T-helper 1 cell treated with Interleukin-12 subunit alpha and Interleukin-12 subunit beta and Interleukin-4 antibody, amounts not matched to agents 30 μg/mL and 1 μg/mL, for 36 hours (primary cell): ENCODE results near the gene SIM1.
A peak's percentile ranks its signal among the peaks of the same experiment; 100 is the strongest.

Experiments used
- H3K27ac Mint-ChIP-seq: one replicate; pipeline ENCODE4 v1.8.0; 2021; ENCODE audit warnings: mild to moderate bottlenecking, mixed read lengths
- H3K27me3 Mint-ChIP-seq: one replicate; pipeline ENCODE4 v1.8.0; 2021; ENCODE audit warnings: low read depth, mixed read lengths
- H3K36me3 Mint-ChIP-seq: one replicate; pipeline ENCODE4 v1.8.0; 2021; ENCODE audit warnings: low read depth, mixed read lengths
- H3K4me1 Mint-ChIP-seq: one replicate; pipeline ENCODE4 v1.8.0; 2021; ENCODE audit warnings: low read depth, mixed read lengths
- H3K4me3 Mint-ChIP-seq: one replicate; pipeline ENCODE4 v1.8.0; 2021; ENCODE audit warnings: mild to moderate bottlenecking, moderate library complexity, mixed read lengths
- H3K9me3 Mint-ChIP-seq: one replicate; pipeline ENCODE4 v1.8.0; 2021; ENCODE audit warnings: mixed read lengths

SIM1 gene

GRCh38 chr6:100454551-100455229 lies 10.0 kb downstream of the SIM1 start:
- Mint-ChIP-seq H3K27ac (peak overlapping the region; percentile 72), H3K4me1 (peaks cover 1% of the 10 kb centered on the region), H3K9me3 (peaks cover 13% of the 10 kb centered on the region), H3K36me3 (peaks cover 5% of the 10 kb centered on the region), H3K27me3 (no peaks in the 10 kb centered on the region), H3K4me3 (no peak overlapping the region)

GRCh38 chr6:100453701-100454521 lies 10.8 kb downstream of the SIM1 start:
- H3K27me3 Mint-ChIP-seq = no peaks in the 10 kb centered on the region
- no peak overlapping the region for H3K4me3 Mint-ChIP-seq
- peaks cover 5% of the 10 kb centered on the region for H3K36me3 Mint-ChIP-seq
- H3K4me1 Mint-ChIP-seq = peaks cover 1% of the 10 kb centered on the region
- H3K9me3 Mint-ChIP-seq = peaks cover 13% of the 10 kb centered on the region
- H3K27ac Mint-ChIP-seq = peak overlapping the region; percentile 29

GRCh38 chr6:100452998-100453397 lies 11.7 kb downstream of the SIM1 start:
- H3K36me3 Mint-ChIP-seq = peaks cover 5% of the 10 kb centered on the region
- H3K9me3 Mint-ChIP-seq = peaks cover 13% of the 10 kb centered on the region
- peaks cover 1% of the 10 kb centered on the region for H3K4me1 Mint-ChIP-seq
- no peaks in the 10 kb centered on the region for H3K27me3 Mint-ChIP-seq
- H3K27ac Mint-ChIP-seq = no peak overlapping the region
- H3K4me3 Mint-ChIP-seq = no peak overlapping the region

- Mint-ChIP-seq H3K27ac (no peak overlapping the region), H3K4me3 (no peak overlapping the region), H3K4me1 (peaks cover 5% of the 10 kb centered on the region), H3K27me3 (no peaks in the 10 kb centered on the region), H3K36me3 (peaks cover 5% of the 10 kb centered on the region), H3K9me3 (peaks cover 10% of the 10 kb centered on the region)
Measured at GRCh38 chr6:100451577-100451976, 13.1 kb downstream of the SIM1 start.

GRCh38 chr6:100449239-100449691 lies 15.5 kb downstream of the SIM1 start:
- Mint-ChIP-seq H3K9me3 (no peaks in the 10 kb centered on the region), H3K4me3 (no peak overlapping the region), H3K4me1 (peaks cover 6% of the 10 kb centered on the region), H3K36me3 (no peaks in the 10 kb centered on the region), H3K27ac (no peak overlapping the region), H3K27me3 (peaks cover 13% of the 10 kb centered on the region)

GRCh38 chr6:100447900-100448748 lies 16.6 kb downstream of the SIM1 start:
- Mint-ChIP-seq H3K4me3 (no peak overlapping the region), H3K36me3 (no peaks in the 10 kb centered on the region), H3K4me1 (peaks cover 6% of the 10 kb centered on the region), H3K27ac (no peak overlapping the region), H3K27me3 (peaks cover 22% of the 10 kb centered on the region), H3K9me3 (no peaks in the 10 kb centered on the region)

GRCh38 chr6:100447081-100447899 lies 17.4 kb downstream of the SIM1 start:
- Mint-ChIP-seq H3K27me3 (peaks cover 23% of the 10 kb centered on the region), H3K4me1 (peaks cover 6% of the 10 kb centered on the region), H3K36me3 (no peaks in the 10 kb centered on the region), H3K4me3 (no peak overlapping the region), H3K9me3 (no peaks in the 10 kb centered on the region), H3K27ac (peak overlapping the region; percentile 32)

GRCh38 chr6:100446115-100447080 lies 18.3 kb downstream of the SIM1 start:
- H3K27ac Mint-ChIP-seq = peak overlapping the region; percentile 13
- H3K9me3 Mint-ChIP-seq = no peaks in the 10 kb centered on the region
- H3K36me3 Mint-ChIP-seq = no peaks in the 10 kb centered on the region
- peaks cover 6% of the 10 kb centered on the region for H3K4me1 Mint-ChIP-seq
- H3K27me3 Mint-ChIP-seq = peaks cover 31% of the 10 kb centered on the region
- no peak overlapping the region for H3K4me3 Mint-ChIP-seq

GRCh38 chr6:100445512-100445911 lies 19.2 kb downstream of the SIM1 start:
- Mint-ChIP-seq H3K36me3 (no peaks in the 10 kb centered on the region), H3K4me1 (peaks cover 6% of the 10 kb centered on the region), H3K4me3 (no peak overlapping the region), H3K9me3 (no peaks in the 10 kb centered on the region), H3K27me3 (peaks cover 38% of the 10 kb centered on the region), H3K27ac (no peak overlapping the region)

GRCh38 chr6:100440935-100441334 lies 23.8 kb downstream of the SIM1 start:
- Mint-ChIP-seq H3K4me3 (no peak overlapping the region), H3K27me3 (peaks cover 56% of the 10 kb centered on the region), H3K4me1 (no peaks in the 10 kb centered on the region), H3K9me3 (no peaks in the 10 kb centered on the region), H3K27ac (no peak overlapping the region), H3K36me3 (no peaks in the 10 kb centered on the region)

GRCh38 chr6:100435299-100435698 lies 29.4 kb downstream of the SIM1 start:
- Mint-ChIP-seq H3K27me3 (peaks cover 19% of the 10 kb centered on the region), H3K27ac (no peak overlapping the region), H3K4me3 (no peak overlapping the region), H3K4me1 (no peaks in the 10 kb centered on the region), H3K36me3 (no peaks in the 10 kb centered on the region), H3K9me3 (no peaks in the 10 kb centered on the region)

- Mint-ChIP-seq H3K36me3 (no peaks in the 10 kb centered on the region), H3K9me3 (no peaks in the 10 kb centered on the region), H3K4me3 (no peak overlapping the region), H3K4me1 (no peaks in the 10 kb centered on the region), H3K27me3 (peaks cover 16% of the 10 kb centered on the region), H3K27ac (no peak overlapping the region)
Measured at GRCh38 chr6:100433726-100434435, 30.8 kb downstream of the SIM1 start.
